BLaER1 treated with 17β-estradiol and CSF1 and Interleukin-3, amounts not matched to agents 10 nM and 100 nM (cell line): ENCODE results near the gene ARFGEF2.
A peak's percentile ranks its signal among the peaks of the same experiment; 100 is the strongest.
"Not testable (repeated sequence)": the region's sequence is repeated elsewhere in the genome, so short reads cannot be mapped to it uniquely, and the experiment has no call there.

Experiments used
- H3K27ac ChIP-seq, 11 experiments: shearing (Covaris generic); formaldehyde crosslinking; 2 replicates each; pipeline ENCODE4 v1.8.1; 2022
- H3K27me3 ChIP-seq, 11 experiments: shearing (Covaris generic); formaldehyde crosslinking; 2 replicates each; pipeline ENCODE4 v1.8.1; 2022
- H3K36me3 ChIP-seq, 11 experiments: shearing (Covaris generic); formaldehyde crosslinking; 2 replicates each; pipeline ENCODE4 v1.8.1; 2022
- H3K4me1 ChIP-seq, 10 experiments: shearing (Covaris generic); formaldehyde crosslinking; 2 replicates each; pipeline ENCODE4 v1.8.1; 2022
- H3K4me2 ChIP-seq, 11 experiments: shearing (Covaris generic); formaldehyde crosslinking; 2 replicates each; pipeline ENCODE4 v1.8.1; 2022
- H3K4me3 ChIP-seq, 10 experiments: shearing (Covaris generic); formaldehyde crosslinking; 2 replicates each; pipeline ENCODE4 v1.8.1; 2022
- H3K9ac ChIP-seq, 11 experiments: shearing (Covaris generic); formaldehyde crosslinking; 2 replicates each; pipeline ENCODE4 v1.8.1; 2022
- H3K9me3 ChIP-seq, 11 experiments: shearing (Covaris generic); formaldehyde crosslinking; replicated peaks in 1 of 11; 2 replicates each; pipeline ENCODE4 v1.8.1; 2022
- H4K20me1 ChIP-seq, 11 experiments: shearing (Covaris generic); formaldehyde crosslinking; 2 replicates each; pipeline ENCODE4 v1.8.1; 2022
- Cebpa-rat ChIP-seq, 11 experiments: shearing (Covaris generic); IDR thresholded peaks; 2 replicates each; pipeline ENCODE4 v1.8.1; 2022

Gene ARFGEF2

DNA sequence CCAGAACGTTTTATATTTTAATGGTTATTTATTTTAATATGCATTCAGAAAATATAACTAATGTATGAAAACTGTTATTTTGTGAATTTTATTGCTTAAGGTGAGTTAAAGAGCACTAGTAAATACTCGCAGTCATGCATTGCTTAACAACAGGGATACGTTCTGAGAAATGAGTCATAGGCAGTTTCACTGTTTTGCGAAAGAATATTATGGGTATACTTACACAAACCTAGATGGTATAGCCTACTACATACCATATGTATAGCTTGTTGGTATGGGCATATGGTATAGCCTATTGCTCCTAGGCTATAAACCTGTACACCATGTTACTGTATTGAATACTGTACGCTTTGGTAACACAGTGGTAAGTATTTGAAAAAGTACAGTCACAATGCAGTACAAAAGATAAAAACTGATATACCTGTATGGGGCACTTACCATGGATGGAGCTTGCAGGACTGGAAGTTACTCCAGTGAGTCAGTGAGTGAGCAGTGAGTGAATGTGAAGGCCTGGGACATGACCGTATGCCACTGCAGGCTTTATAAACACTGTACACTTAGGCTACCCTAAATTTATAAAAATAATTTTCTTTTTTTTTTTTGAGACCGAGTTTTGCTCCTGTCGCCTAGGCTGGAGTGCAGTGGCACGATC, 38.5 kb downstream of the ARFGEF2 start:
- Histone ChIP-seq H3K27ac (no peak overlapping the region), H4K20me1 (peaks cover 0 to 36% (median 12%) of the 10 kb centered on the region in 11 experiments; a peak in 10 of 22 replicates), H3K4me2 (no peak overlapping the region), H3K4me1 (peaks cover 0 to 26% (median 0%) of the 10 kb centered on the region in 10 experiments; a peak in 5 of 20 replicates), H3K4me3 (no peak overlapping the region), H3K9me3 (no peaks in the 10 kb centered on the region), H3K27me3 (no peaks in the 10 kb centered on the region), H3K9ac (no peak overlapping the region), H3K36me3 (peaks cover 71 to 93% (median 88%) of the 10 kb centered on the region in 11 experiments)
- TF ChIP-seq Cebpa-rat (IDR thresholded peaks at IDR 0.05), result no peak

DNA sequence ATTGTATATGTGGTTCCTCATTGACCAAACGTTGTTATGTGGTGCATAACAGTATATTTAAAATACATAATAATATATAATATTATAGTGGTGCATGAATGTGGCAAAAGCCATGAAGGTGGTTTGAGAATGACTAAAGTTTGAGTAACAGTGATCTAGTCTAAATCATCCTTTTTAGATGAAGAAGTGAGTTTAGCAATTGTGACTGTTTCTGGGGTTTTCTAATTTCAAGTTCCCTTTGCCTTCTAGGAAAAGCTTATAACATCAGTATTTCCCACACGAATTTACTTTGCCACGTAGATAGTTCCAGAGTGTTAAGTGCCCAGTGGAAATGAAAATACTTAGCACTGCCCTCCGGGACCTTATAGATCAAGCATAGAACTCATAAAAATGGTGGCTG, 40.9 kb downstream of the ARFGEF2 start:
- no peaks in the 10 kb centered on the region for H3K9me3 ChIP-seq
- H3K27me3 ChIP-seq, result no peaks in the 10 kb centered on the region
- no peak overlapping the region for H3K27ac ChIP-seq
- peaks cover 71 to 93% (median 88%) of the 10 kb centered on the region in 11 experiments for H3K36me3 ChIP-seq
- TF ChIP-seq Cebpa-rat (IDR thresholded peaks at IDR 0.05), result no peak
- H3K9ac ChIP-seq, result no peak overlapping the region
- peaks cover 0 to 14% (median 2%) of the 10 kb centered on the region in 11 experiments; a peak in 4 of 22 replicates for H4K20me1 ChIP-seq
- H3K4me3 ChIP-seq, result no peak overlapping the region
- peaks cover 0 to 24% (median 0%) of the 10 kb centered on the region in 10 experiments; a peak in 4 of 20 replicates for H3K4me1 ChIP-seq
- H3K4me2 ChIP-seq, result peak overlapping the region in 1 of 11 experiments; percentile 61; a peak in 1 of 22 replicates

DNA sequence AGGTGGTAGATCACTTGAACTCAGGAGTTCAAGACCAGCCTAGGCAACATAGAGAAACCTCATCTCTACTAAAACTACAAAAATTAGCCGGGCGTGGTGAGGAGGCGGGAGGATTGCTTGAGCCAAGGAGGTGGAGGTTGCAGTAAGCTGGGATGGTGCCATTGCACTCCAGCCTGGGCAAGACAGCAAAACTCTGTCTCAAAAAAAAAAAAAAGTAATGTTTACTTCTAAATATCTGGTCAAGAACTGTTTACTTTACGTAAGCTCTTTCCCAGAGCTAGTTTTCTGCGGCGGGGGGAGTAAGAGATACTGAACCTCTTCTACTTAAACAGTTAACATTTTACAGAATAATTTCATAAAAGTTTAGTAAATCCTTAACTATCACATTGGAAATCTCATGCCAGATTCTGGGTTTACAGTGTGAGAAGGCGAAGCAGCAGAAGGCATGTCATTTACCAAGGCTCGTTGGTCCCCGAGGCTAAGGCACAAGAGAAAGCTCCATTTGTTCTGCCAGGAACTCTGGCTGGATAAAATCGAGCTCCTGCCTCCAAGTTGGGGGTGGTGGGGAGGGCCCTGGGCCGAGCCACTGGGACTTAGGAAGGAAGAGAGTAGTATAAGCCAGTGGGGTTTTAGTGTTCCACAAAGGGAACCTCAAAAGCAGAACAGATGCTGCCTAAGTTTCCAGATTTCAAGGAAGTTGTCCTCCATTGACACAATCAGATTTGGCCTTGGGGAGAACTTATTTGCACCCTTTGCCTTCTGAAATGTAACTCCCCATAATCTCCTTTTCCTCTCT, 41.7 kb downstream of the ARFGEF2 start:
- H3K9me3 ChIP-seq, result no peaks in the 10 kb centered on the region
- peak overlapping the region in 2 of 11 experiments; percentile 7 to 61; a peak in 3 of 22 replicates for H3K4me2 ChIP-seq
- peaks cover 0 to 24% (median 0%) of the 10 kb centered on the region in 10 experiments; a peak in 4 of 20 replicates for H3K4me1 ChIP-seq
- H3K4me3 ChIP-seq, result no peak overlapping the region
- H3K9ac ChIP-seq, result no peak overlapping the region
- TF ChIP-seq Cebpa-rat (IDR thresholded peaks at IDR 0.05), result no peak
- H3K27me3 ChIP-seq, result no peaks in the 10 kb centered on the region
- H4K20me1 ChIP-seq, result peaks cover 0 to 12% (median 0%) of the 10 kb centered on the region in 11 experiments; a peak in 4 of 22 replicates
- peak overlapping the region in 1 of 11 experiments; percentile 12; a peak in 1 of 22 replicates for H3K27ac ChIP-seq
- peaks cover 65 to 93% (median 86%) of the 10 kb centered on the region in 11 experiments for H3K36me3 ChIP-seq

DNA sequence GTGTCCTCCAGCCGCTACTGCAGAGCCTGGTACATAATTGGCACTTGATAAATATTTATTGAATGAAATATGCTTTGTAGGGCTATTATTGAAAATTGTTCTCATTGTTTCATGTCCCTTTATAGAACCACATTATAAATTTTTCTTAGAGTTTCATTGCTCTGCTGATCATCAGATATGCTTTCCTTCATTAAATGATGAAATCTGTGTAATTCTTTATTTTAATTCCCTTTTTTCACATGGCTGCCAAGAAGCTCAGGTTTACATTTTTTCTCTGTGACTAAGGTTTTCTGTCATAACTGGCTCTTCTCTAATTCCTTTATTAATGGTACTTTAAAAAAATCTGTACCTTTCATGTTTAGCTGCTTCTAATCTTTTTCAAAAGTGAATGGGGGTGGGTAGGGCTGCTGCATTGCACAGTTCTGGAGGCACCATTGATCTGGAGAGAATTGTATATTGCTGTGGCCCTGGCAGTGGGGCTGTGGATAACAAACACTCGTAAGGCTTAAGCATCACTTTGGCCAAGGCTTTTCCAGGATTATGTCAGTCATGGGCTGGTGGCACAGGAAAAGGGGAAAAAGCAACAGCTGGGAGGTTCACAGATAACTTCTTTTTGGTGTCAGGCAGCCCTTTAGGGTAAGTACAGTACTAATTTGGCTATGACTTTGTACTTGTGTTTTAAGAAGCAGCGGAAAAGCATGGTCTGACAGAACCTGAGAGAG, 43.8 kb downstream of the ARFGEF2 start:
- H3K4me3 ChIP-seq, result no peak overlapping the region
- peaks cover 71 to 97% (median 90%) of the 10 kb centered on the region in 11 experiments for H3K36me3 ChIP-seq
- H3K27ac ChIP-seq, result no peak overlapping the region
- H3K9me3 ChIP-seq, result no peaks in the 10 kb centered on the region
- H3K4me2 ChIP-seq, result no peak overlapping the region
- TF ChIP-seq Cebpa-rat (IDR thresholded peaks at IDR 0.05), result no peak
- H3K4me1 ChIP-seq, result peaks cover 0 to 24% (median 0%) of the 10 kb centered on the region in 10 experiments; a peak in 4 of 20 replicates
- H3K9ac ChIP-seq, result no peak overlapping the region; a peak in 1 of 22 replicates
- no peaks in the 10 kb centered on the region for H3K27me3 ChIP-seq
- peaks cover 0 to 12% (median 0%) of the 10 kb centered on the region in 11 experiments; a peak in 3 of 22 replicates for H4K20me1 ChIP-seq

DNA sequence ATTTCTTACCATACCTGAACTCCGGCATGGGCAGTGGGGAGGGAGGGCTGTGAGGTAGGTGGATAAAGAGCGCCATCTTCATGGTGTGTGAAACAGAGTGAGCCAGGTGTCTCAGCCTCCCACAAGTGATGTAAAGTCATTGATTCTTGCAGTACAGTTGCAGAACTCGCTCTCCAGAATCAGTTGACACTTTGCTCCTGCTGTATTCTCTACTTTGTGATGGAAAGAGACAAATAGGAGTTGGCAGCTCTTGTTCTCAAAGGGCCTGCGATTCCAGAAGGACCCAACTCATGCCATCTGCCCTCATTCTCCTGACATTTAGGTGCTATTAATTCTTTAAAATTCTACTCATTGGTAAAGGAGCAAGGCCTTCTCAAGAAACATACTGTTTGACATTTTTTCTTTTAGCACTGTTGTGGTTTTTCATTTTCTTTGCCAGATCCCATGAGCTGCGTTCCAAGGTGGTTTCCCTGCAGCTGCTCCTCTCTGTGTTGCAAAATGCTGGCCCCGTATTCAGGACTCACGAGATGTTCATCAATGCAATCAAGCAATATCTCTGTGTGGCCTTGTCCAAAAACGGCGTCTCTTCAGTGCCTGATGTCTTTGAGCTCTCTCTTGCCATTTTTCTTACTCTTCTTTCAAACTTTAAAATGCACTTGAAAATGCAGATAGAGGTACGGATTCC, 49.3 kb downstream of the ARFGEF2 start:
- H3K4me2 ChIP-seq, result no peak overlapping the region

DNA sequence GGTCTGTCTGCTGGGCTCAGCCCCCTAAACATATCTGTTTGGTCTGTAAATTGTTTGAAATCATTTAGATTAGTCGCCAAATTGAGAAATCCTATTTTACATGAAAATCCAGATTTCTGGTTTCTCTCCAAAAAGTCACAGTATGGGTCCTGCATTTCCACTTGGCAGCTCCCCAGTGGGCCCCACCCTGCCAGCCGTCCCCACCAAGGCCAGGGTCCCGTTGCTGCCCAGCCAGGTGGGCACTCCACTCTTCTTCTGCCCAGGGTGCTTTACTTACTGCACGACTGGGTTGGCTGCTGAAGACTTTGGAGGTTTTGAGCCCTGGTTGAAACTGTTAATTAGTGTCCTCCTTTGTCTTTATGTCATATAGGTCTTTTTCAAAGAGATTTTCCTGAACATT, 50.4 kb downstream of the ARFGEF2 start:
- H3K4me1 ChIP-seq, result no peaks in the 10 kb centered on the region
- H3K36me3 ChIP-seq, result peaks cover 81 to 100% (median 94%) of the 10 kb centered on the region in 11 experiments
- no peak overlapping the region for H3K27ac ChIP-seq
- no peaks in the 10 kb centered on the region for H3K9me3 ChIP-seq
- H3K27me3 ChIP-seq, result no peaks in the 10 kb centered on the region
- no peak overlapping the region for H3K9ac ChIP-seq
- TF ChIP-seq Cebpa-rat (IDR thresholded peaks at IDR 0.05), result no peak
- peaks cover 0 to 15% (median 0%) of the 10 kb centered on the region in 11 experiments; a peak in 1 of 22 replicates for H4K20me1 ChIP-seq
- no peak overlapping the region for H3K4me2 ChIP-seq
- no peak overlapping the region for H3K4me3 ChIP-seq

More for the DNA sequence above, 49.3 kb downstream of the ARFGEF2 start:
- H3K36me3 ChIP-seq, result peaks cover 82 to 100% (median 95%) of the 10 kb centered on the region in 11 experiments
- no peak overlapping the region for H3K27ac ChIP-seq
- TF ChIP-seq Cebpa-rat (IDR thresholded peaks at IDR 0.05), result no peak
- H3K4me3 ChIP-seq, result no peak overlapping the region
- no peaks in the 10 kb centered on the region for H3K4me1 ChIP-seq
- no peak overlapping the region for H3K9ac ChIP-seq
- no peaks in the 10 kb centered on the region for H3K9me3 ChIP-seq
- no peaks in the 10 kb centered on the region for H3K27me3 ChIP-seq
- peaks cover 0 to 16% (median 0%) of the 10 kb centered on the region in 11 experiments; a peak in 1 of 22 replicates for H4K20me1 ChIP-seq

DNA sequence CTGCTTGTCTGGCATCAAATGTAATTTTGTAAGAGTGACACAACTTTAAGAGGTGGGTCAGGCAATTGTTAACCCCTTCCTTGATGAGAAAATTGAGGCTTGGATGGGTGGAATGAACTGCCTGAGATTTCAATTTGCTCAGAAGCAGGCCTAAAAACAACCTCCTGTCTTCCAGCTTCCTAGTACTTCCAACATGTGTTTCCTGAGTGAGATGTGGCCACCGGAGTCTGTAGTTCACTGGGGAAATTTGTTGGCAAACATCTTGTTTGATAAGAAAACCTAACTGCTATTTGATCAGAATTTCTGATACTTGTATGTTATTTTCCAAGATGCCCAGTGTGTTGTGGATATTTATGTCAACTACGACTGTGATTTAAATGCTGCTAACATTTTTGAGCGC, 51.3 kb downstream of the ARFGEF2 start:
- H3K9ac ChIP-seq, result no peak overlapping the region
- no peaks in the 10 kb centered on the region for H3K9me3 ChIP-seq
- no peak overlapping the region for H3K4me2 ChIP-seq
- TF ChIP-seq Cebpa-rat (IDR thresholded peaks at IDR 0.05), result no peak
- H3K27me3 ChIP-seq, result no peaks in the 10 kb centered on the region
- H3K4me1 ChIP-seq, result no peaks in the 10 kb centered on the region
- H4K20me1 ChIP-seq, result 0 out of 22 replicates have a peak, but pooled peaks cover 0 to 15% (median 0%) of the 10 kb centered on the region in 11 experiments
- peaks cover 86 to 99% (median 90%) of the 10 kb centered on the region in 11 experiments for H3K36me3 ChIP-seq
- no peak overlapping the region for H3K4me3 ChIP-seq
- no peak overlapping the region for H3K27ac ChIP-seq

DNA sequence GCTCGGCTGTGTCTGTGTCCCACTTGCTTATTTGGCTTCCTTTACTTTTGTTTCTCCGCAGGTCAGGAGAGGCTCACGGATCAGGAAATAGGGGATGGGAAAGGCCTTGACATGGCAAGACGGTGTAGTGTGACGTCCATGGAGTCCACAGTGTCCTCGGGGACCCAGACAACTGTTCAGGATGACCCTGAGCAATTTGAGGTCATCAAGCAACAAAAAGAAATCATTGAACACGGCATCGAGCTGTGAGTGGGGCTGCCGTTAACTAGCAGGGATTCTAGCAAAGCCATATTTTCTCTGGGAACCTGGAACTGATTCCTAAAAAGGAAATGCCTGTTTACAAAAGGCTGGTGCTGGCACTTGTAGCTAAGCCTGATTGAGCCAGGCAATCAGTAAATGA, 54.4 kb downstream of the ARFGEF2 start:
- H3K4me2 ChIP-seq, result no peak overlapping the region
- TF ChIP-seq Cebpa-rat (IDR thresholded peaks at IDR 0.05), result no peak
- H4K20me1 ChIP-seq, result peaks cover 0 to 15% (median 0%) of the 10 kb centered on the region in 11 experiments; a peak in 3 of 22 replicates
- no peaks in the 10 kb centered on the region for H3K27me3 ChIP-seq
- no peak overlapping the region for H3K4me3 ChIP-seq
- H3K27ac ChIP-seq, result no peak overlapping the region
- peaks cover 64 to 82% (median 74%) of the 10 kb centered on the region in 11 experiments for H3K36me3 ChIP-seq
- H3K9ac ChIP-seq, result no peak overlapping the region
- no peaks in the 10 kb centered on the region for H3K4me1 ChIP-seq
- H3K9me3 ChIP-seq, result no peaks in the 10 kb centered on the region

DNA sequence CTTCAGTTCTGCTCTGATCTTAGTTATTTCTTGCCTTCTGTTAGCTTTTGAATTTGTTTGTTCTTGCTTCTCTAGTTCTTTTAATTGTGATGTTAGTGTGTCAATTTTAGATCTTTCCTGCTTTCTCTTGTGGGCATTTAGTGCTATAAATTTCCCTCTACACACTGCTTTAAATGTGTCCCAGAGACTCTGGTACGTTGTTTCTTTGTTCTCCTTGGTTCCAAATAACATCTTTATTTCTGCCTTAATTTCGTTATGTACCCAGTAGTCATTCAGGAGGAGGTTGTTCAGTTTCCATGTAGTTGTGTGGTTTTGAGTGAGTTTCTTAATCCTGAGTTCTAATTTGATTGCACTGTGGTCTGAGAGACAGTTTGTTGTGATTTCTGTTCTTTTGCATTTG, 58.5 kb downstream of the ARFGEF2 start:
- not testable (repeated sequence) for H3K27me3 ChIP-seq, H3K27ac ChIP-seq, H3K9ac ChIP-seq, H3K4me3 ChIP-seq, H3K4me1 ChIP-seq, H3K4me2 ChIP-seq
- Histone ChIP-seq H3K36me3 (peaks cover 66 to 82% (median 70%) of the 10 kb centered on the region in 11 experiments), H3K9me3 (peaks cover 0 to 11% (median 6%) of the 10 kb centered on the region in 11 experiments; a peak in 10 of 22 replicates), H4K20me1 (peaks cover 0 to 22% (median 0%) of the 10 kb centered on the region in 11 experiments; a peak in 6 of 22 replicates)
